Endothelial cell of umbilical vein (primary cell): ENCODE data around the gene PPP1R8. TPM values are rescaled to one million over a fixed set of nuclear protein-coding genes. Genes with fewer than 3 reads are reported as not detected.
A peak's percentile ranks its signal among the peaks of the same experiment; 100 is the strongest.

Experiments
- Bru-seq: library from RNA; stranded (reverse); fragments of 400-500 nt; gene quantifications from one replicate; lab custom pipeline; 2021; lab: Mats Ljungman, UMichigan
- BruChase-seq, 2 experiments: library from RNA; stranded (reverse); fragments of 400-500 nt; gene quantifications; one replicate each; lab custom pipeline; 2021; lab: Mats Ljungman, UMichigan
- BruUV-seq: library from RNA; stranded (reverse); fragments of 400-500 nt; replicated peaks from 2 replicates; lab custom pipeline; 2021; lab: Mats Ljungman, UMichigan
- CTCF ChIA-PET: fragments of 300-600, 350-600 bp; sonication (Branson Sonifier 250); formaldehyde crosslinking; loops from one replicate; lab custom pipeline; 2021; ENCODE audit warnings: antibody characterized with exemption, inconsistent platforms; lab: Charles Lee
- POLR2A ChIA-PET: fragments of 300-600, 350-600 bp; sonication (Branson Sonifier 250); formaldehyde crosslinking; loops from one replicate; lab custom pipeline; 2021; ENCODE audit warnings: antibody characterized with exemption, inconsistent platforms; lab: Charles Lee
- DNase-seq: peaks from one replicate; pipeline ENCODE4 v3.0.0-alpha.2; 2011; ENCODE audit warnings: low read depth, low spot score
- FAIRE-seq: peaks from 2 replicates; lab custom pipeline; 2011; peaks lifted over from hg19 to GRCh38; lab: Jason Lieb, UNC
- H2AFZ ChIP-seq: 2 replicates; pipeline ENCODE4 v1.6.0; 2012; ENCODE audit warnings: low read depth, low read length, control low read depth, inconsistent platforms
- H3K27ac ChIP-seq: 2 replicates; pipeline ENCODE4 v1.5.1; 2011; ENCODE audit warnings: low read depth, mild to moderate bottlenecking, control low read depth, low read length, moderate library complexity; ENCODE audit not compliant: insufficient read depth
- H3K27me3 ChIP-seq, 2 experiments: 2 replicates each; pipeline versions ENCODE4 v1.6.0 to v1.6.1; 2011; ENCODE audit warnings: low read length in 2 of 2, mixed read lengths in 1 of 2; ENCODE audit not compliant: control insufficient read depth in 2 of 2, insufficient read depth in 2 of 2
- H3K36me3 ChIP-seq, 2 experiments: 2 replicates in 1 of 2; 3 replicates in 1 of 2; pipeline ENCODE4 v1.5.1; 2011; ENCODE audit warnings: low read length in 2 of 2, mild to moderate bottlenecking in 1 of 2, moderate library complexity in 1 of 2; ENCODE audit not compliant: control insufficient read depth in 2 of 2, insufficient read depth in 2 of 2; ENCODE audit errors: extremely low read depth in 1 of 2
- H3K4me1 ChIP-seq: 3 replicates; pipeline ENCODE4 v1.5.1; 2011; ENCODE audit warnings: mild to moderate bottlenecking, low read length; ENCODE audit not compliant: control insufficient read depth, insufficient read depth; ENCODE audit errors: extremely low read depth
- H3K4me2 ChIP-seq: 2 replicates; pipeline ENCODE4 v1.6.1; 2011; ENCODE audit warnings: low read length, control low read depth, mixed read lengths; ENCODE audit not compliant: insufficient read depth
- H3K4me3 ChIP-seq, 3 experiments: fragments of 200-600 bp in 1 of 3; sonication (generic), shearing (Covaris generic) in 1 of 3; replicated peaks in 1 of 3; 2 replicates each; pipeline ENCODE4 v1.5.1; 2011 to 2016; ENCODE audit warnings: control low read depth in 3 of 3, low read length in 3 of 3, mild to moderate bottlenecking in 2 of 3, inconsistent platforms in 1 of 3, low read depth in 1 of 3, moderate library complexity in 1 of 3; ENCODE audit not compliant: insufficient read depth in 1 of 3
- H3K79me2 ChIP-seq: 2 replicates; pipeline ENCODE4 v1.6.0; 2012; ENCODE audit warnings: low read length, inconsistent platforms; ENCODE audit not compliant: control insufficient read depth, insufficient read depth
- H3K9ac ChIP-seq: replicated peaks from 2 replicates; pipeline ENCODE3; 2011; ENCODE audit warnings: low read length, control low read depth; ENCODE audit not compliant: insufficient read depth; ENCODE audit errors: extremely low read depth
- H3K9me1 ChIP-seq: replicated peaks from 3 replicates; pipeline ENCODE4 v1.6.0; 2011; ENCODE audit warnings: mild to moderate bottlenecking, low read length; ENCODE audit not compliant: control insufficient read depth, insufficient read depth; ENCODE audit errors: extremely low read depth
- H3K9me3 ChIP-seq: replicated peaks from 2 replicates; pipeline ENCODE4 v1.5.1; 2012; ENCODE audit warnings: low read length, inconsistent platforms; ENCODE audit not compliant: control insufficient read depth, insufficient read depth
- H4K20me1 ChIP-seq: replicated peaks from 2 replicates; pipeline ENCODE3; 2011; ENCODE audit warnings: mild to moderate bottlenecking, low read length; ENCODE audit not compliant: control insufficient read depth, insufficient read depth; ENCODE audit errors: extremely low read depth
- CTCF ChIP-seq, 2 donors: IDR thresholded peaks; 1 replicate in 1 of 2; 2 replicates in 1 of 2; pipeline ENCODE4 v1.5.1; 2011; ENCODE audit warnings: low read length in 2 of 2, mild to moderate bottlenecking in 2 of 2, moderate library complexity in 2 of 2, control low read depth in 1 of 2, inconsistent platforms in 1 of 2, low read depth in 1 of 2; ENCODE audit not compliant: insufficient read depth in 1 of 2; ENCODE audit errors: extremely low read depth in 1 of 2
- EZH2 ChIP-seq: IDR thresholded peaks from 2 replicates; pipeline ENCODE4 v1.6.1; 2012; ENCODE audit warnings: borderline replicate concordance, low read depth, mild to moderate bottlenecking, moderate library complexity, low read length, inconsistent platforms; ENCODE audit not compliant: severe bottlenecking
- FOS ChIP-seq: IDR thresholded peaks from 2 replicates; pipeline ENCODE4 v1.6.1; 2011; ENCODE audit warnings: mild to moderate bottlenecking, low read length, moderate library complexity, borderline replicate concordance; ENCODE audit not compliant: insufficient read depth
- GATA2 ChIP-seq: IDR thresholded peaks from 2 replicates; pipeline ENCODE4 v1.7.0; 2011; ENCODE audit warnings: low read depth, mild to moderate bottlenecking, moderate library complexity, mixed read lengths, low read length; ENCODE audit not compliant: insufficient read length, insufficient read depth
- JUN ChIP-seq: IDR thresholded peaks from 2 replicates; pipeline ENCODE4 v1.6.1; 2011; ENCODE audit warnings: borderline replicate concordance, low read depth; ENCODE audit not compliant: insufficient read length, insufficient read depth
- MAX ChIP-seq: IDR thresholded peaks from 2 replicates; pipeline ENCODE4 v1.6.1; 2011; ENCODE audit not compliant: insufficient read depth, insufficient read length
- MYC ChIP-seq: IDR thresholded peaks from one replicate; pipeline ENCODE4 v1.6.1; 2011; ENCODE audit warnings: mild to moderate bottlenecking, low read depth, low read length
- POLR2A ChIP-seq: IDR thresholded peaks from 2 replicates; pipeline ENCODE4 v1.6.1; 2012; ENCODE audit warnings: low read depth, mild to moderate bottlenecking, control low read depth, low read length
- POLR2AphosphoS5 ChIP-seq: IDR thresholded peaks from 2 replicates; pipeline ENCODE4 v1.6.1; 2012; ENCODE audit warnings: low read depth, mild to moderate bottlenecking, control low read depth, low read length, moderate library complexity; ENCODE audit not compliant: insufficient read depth
- dilution Hi-C: fragments of 300-500 bp; cut with MboI; formaldehyde crosslinking; loops from one replicate; pipeline ENCODE4 v1.15.0; 2019; ENCODE audit warnings: low sequenced_read_pairs; ENCODE audit not compliant: extremely low pct_ligation_motif_present
- intact Hi-C: fragments of 100-400 bp; cut with micrococcal nuclease; formaldehyde crosslinking; loops from one replicate; pipeline ENCODE4 v1.10.0; 2022
- long read RNA-seq: library from polyadenylated mRNA; stranded (forward); transcript quantifications from one replicate; pipeline ENCODE4 v2.0.0, GENCODE V29; 2021
- polyA minus RNA-seq, 3 experiments: library from RNA; depleted of rRNA, polyadenylated mRNA; stranded (reverse); fragments of >200 nt; gene quantifications; 1 replicate in 1 of 3; 2 replicates in 2 of 3; pipeline ENCODE4 v1.2.3, GENCODE V29; 2011
- polyA plus RNA-seq, 4 experiments: library from polyadenylated mRNA; depleted of rRNA in 3 of 4; stranded (reverse) in 3 of 4; unstranded in 1 of 4; fragments of >200 nt; gene quantifications; 2 replicates each; pipeline versions ENCODE4 v1.2.1 to v1.2.3, GENCODE V29; 2011 to 2012; ENCODE audit warnings: missing spikeins in 1 of 4
- total RNA-seq: library from RNA; stranded (reverse); gene quantifications from 2 replicates; pipeline ENCODE4 v1.2.3, GENCODE V29; 2021

Gene PPP1R8
- total RNA-seq (45.4 and 48.5 TPM in 2 replicates), polyA plus RNA-seq (32.3 and 39.0 TPM in 2 replicates), polyA minus RNA-seq (61.8 and 62.6 TPM in 2 replicates), Bru-seq, nascent RNA (percentile 88 among the genes with signal in this experiment), BruChase-seq, experiment 1, labeled RNA remaining after a 6-hour chase (percentile 81 among the genes with signal in this experiment), BruChase-seq, experiment 2, labeled RNA remaining after a 2-hour chase (percentile 90 among the genes with signal in this experiment)
- 49.5 and 53.8 TPM in 2 replicates for polyA plus RNA-seq (2011; cell fraction: cytosol; rRNA removed)
- 33.7 and 33.9 TPM in 2 replicates for polyA plus RNA-seq (2011; cell fraction: nucleus; rRNA removed)
- polyA plus RNA-seq (2012): 32.9 and 42.2 TPM in 2 replicates
- 36.2 TPM for polyA minus RNA-seq (2011; cell fraction: cytosol; rRNA and poly(A)+ RNA removed)
- polyA minus RNA-seq (2011; cell fraction: nucleus; rRNA and poly(A)+ RNA removed): 15.6 and 17.7 TPM in 2 replicates
- long read RNA-seq, partial matches to known transcripts: 2 of 10 reads
- long read RNA-seq, other reads (novel, unspliced or antisense): 7 of 10 reads

GRCh38 chr1:27830621-27831440 lies at the start of gene PPP1R8:
Gene PPP1R8 (plus strand): TSS chr1:27830782. CDS start chr1:27830836, 54 bp downstream.
- peak within 1 kb of the TSS; percentile 92 for H3K4me2 ChIP-seq
- H3K4me1 ChIP-seq: peaks cover 19% of the 10 kb centered on the region
- dilution Hi-C loops (no loop called here), intact Hi-C loops (loop anchor here (1.0 to 2.0 kb wide), 4 partner anchors 42 to 158 kb away; partner anchors contain the start of genes IFI6 and STX12)
- H2AFZ ChIP-seq: peak within 1 kb of the TSS; percentile 93
- H4K20me1 ChIP-seq: no peaks in the 10 kb centered on the region
- H3K36me3 ChIP-seq: peaks cover 2 to 6% of the 10 kb centered on the region in 2 experiments
- POLR2A ChIA-PET: interaction anchor here (0.6 to 1.9 kb wide), 5 partner anchors 18 to 105 kb away, joined by 3 to 10 read pairs (median 3); partner anchors contain the start of genes FAM76A and STX12
- H3K9ac ChIP-seq: peak within 1 kb of the TSS; percentile 96
- H3K27me3 ChIP-seq: no peaks in the 10 kb centered on the region
- CTCF ChIA-PET: interaction anchor here (1.0 to 1.7 kb wide), 5 partner anchors 8 to 161 kb away, joined by 3 to 5 read pairs (median 4); partner anchors contain the start of gene STX12
- H3K79me2 ChIP-seq: peaks cover 51% of the 10 kb centered on the region
- H3K4me3 ChIP-seq: peak within 1 kb of the TSS; percentile 90 to 93 (median 92)
- TF ChIP-seq MYC (no peak), JUN (no peak), POLR2AphosphoS5 (peak; percentile 98), MAX (peak; percentile 3), GATA2 (no peak), CTCF (IDR thresholded peaks at IDR 0.05; ENCODE audit: extremely low read depth in 1 of 2, insufficient read depth in 1 of 2, low read depth in 1 of 2, low read length in 2 of 2) (no peak), EZH2 (no peak), POLR2A (peak; percentile 97), FOS (no peak)
- peak; percentile 96 for DNase-seq
- peak; percentile 93 for FAIRE-seq
- H3K9me1 ChIP-seq: no peaks in the 10 kb centered on the region
- H3K9me3 ChIP-seq: no peaks in the 10 kb centered on the region
- H3K27ac ChIP-seq: peak within 1 kb of the TSS; percentile 86
- BruUV-seq: TSS peak; percentile 41
